Measurements from ENCODE around the gene IRF5. TPM values are rescaled to one million over a fixed set of nuclear protein-coding genes. Genes with fewer than 3 reads are reported as not detected.
A peak's percentile ranks its signal among the peaks of the same experiment; 100 is the strongest.

IRF5 gene
- polyA plus RNA-seq, 3 donors: 130 to 170 (median 155) TPM

- Histone ChIP-seq H3K4me1 (ENCODE audit: control insufficient read depth in 1 of 2, insufficient read depth in 2 of 2, low read length in 2 of 2) (peaks cover 0 to 9% of the 10 kb centered on the region in 2 donors), H3K4me2 (replicated peaks; ENCODE audit: extremely low read depth, low read length, poor library complexity, severe bottlenecking) (no peak overlapping the region), H3K4me3 (replicated peaks in 1 of 3; ENCODE audit: low read depth in 2 of 3, low read length in 3 of 3) (no peak overlapping the region), H4K20me1 (ENCODE audit: insufficient read depth, low read length) (no peaks in the 10 kb centered on the region), H3K9me3 (replicated peaks in 1 of 2; ENCODE audit: control insufficient read depth in 1 of 2, insufficient read depth in 1 of 2, low read length in 2 of 2) (no peaks in the 10 kb centered on the region), H3K27me3 (ENCODE audit: control insufficient read depth in 2 of 2, insufficient read depth in 2 of 2, low read length in 2 of 2) (peaks cover 0 to 6% of the 10 kb centered on the region in 2 donors), H3K27ac (ENCODE audit: low read depth in 1 of 2, low read length in 2 of 2) (no peak overlapping the region), H2AFZ (ENCODE audit: insufficient read depth, low read depth, low read length, poor library complexity, severe bottlenecking) (no peak overlapping the region), H3K36me3 (replicated peaks in 1 of 2; ENCODE audit: control insufficient read depth in 1 of 2, insufficient read depth in 2 of 2, low read length in 2 of 2) (no peaks in the 10 kb centered on the region), H3K9ac (ENCODE audit: insufficient read depth, low read length, poor library complexity, severe bottlenecking) (no peak overlapping the region), H3K79me2 (ENCODE audit: insufficient read depth, low read length) (no peaks in the 10 kb centered on the region)
- no peaks in the 10 kb centered on the region for H3K36me3 Mint-ChIP-seq
- 89% methylated on average over 8 of the region's 14 CpGs for WGBS (ENCODE audit: insufficient coverage)
- peaks cover 10% of the 10 kb centered on the region for H3K4me1 Mint-ChIP-seq
- TF ChIP-seq CTCF (IDR thresholded peaks at IDR 0.05): no peak
- DNase-seq: no peak
- intact Hi-C loops (cut with micrococcal nuclease): loop anchor here in 1 of 2 donors (10.0 kb wide), 1 partner anchor 191 kb away; no protein-coding TSS in a partner anchor
- H3K27ac Mint-ChIP-seq: no peak overlapping the region
- peaks cover 8 to 11% (median 10%) of the 10 kb centered on the region in 3 donors for H3K27me3 Mint-ChIP-seq (ENCODE audit: low read depth in 3 of 3)
- peaks cover 0 to 14% (median 4%) of the 10 kb centered on the region in 7 donors for H3K9me3 Mint-ChIP-seq
- no peak overlapping the region for H3K4me3 Mint-ChIP-seq
Measured at GRCh38 chr7:128903621-128904361, 33.9 kb upstream of the IRF5 start.

GRCh38 chr7:128904381-128905197 lies 33.1 kb upstream of the IRF5 start:
- Mint-ChIP-seq H3K4me3 (no peak overlapping the region), H3K27ac (no peak overlapping the region), H3K36me3 (peaks cover 0 to 5% of the 10 kb centered on the region in 2 donors), H3K27me3 (ENCODE audit: low read depth in 3 of 3) (peaks cover 16 to 19% (median 17%) of the 10 kb centered on the region in 3 donors), H3K9me3 (peaks cover 0 to 10% (median 1%) of the 10 kb centered on the region in 7 donors), H3K4me1 (peaks cover 12% of the 10 kb centered on the region)
- 55% methylated on average over 3 of the region's 8 CpGs for WGBS (ENCODE audit: insufficient coverage)
- H3K4me2 ChIP-seq (replicated peaks; ENCODE audit: extremely low read depth, low read length, poor library complexity, severe bottlenecking): no peak overlapping the region
- H3K36me3 ChIP-seq (replicated peaks in 1 of 2; ENCODE audit: control insufficient read depth in 1 of 2, insufficient read depth in 2 of 2, low read length in 2 of 2): no peaks in the 10 kb centered on the region
- H3K4me3 ChIP-seq (replicated peaks in 1 of 3; ENCODE audit: low read depth in 2 of 3, low read length in 3 of 3): no peak overlapping the region
- no peak overlapping the region for H3K27ac ChIP-seq (ENCODE audit: low read depth in 1 of 2, low read length in 2 of 2)
- peak; percentile 56 to 74 (median 68) for DNase-seq
- H3K9ac ChIP-seq (ENCODE audit: insufficient read depth, low read length, poor library complexity, severe bottlenecking): no peak overlapping the region
- H4K20me1 ChIP-seq (ENCODE audit: insufficient read depth, low read length): no peaks in the 10 kb centered on the region
- TF ChIP-seq CTCF (IDR thresholded peaks at IDR 0.05): peak; percentile 85
- H3K79me2 ChIP-seq (ENCODE audit: insufficient read depth, low read length): no peaks in the 10 kb centered on the region
- H3K4me1 ChIP-seq (ENCODE audit: control insufficient read depth in 1 of 2, insufficient read depth in 2 of 2, low read length in 2 of 2): peaks cover under 1 to 9% of the 10 kb centered on the region in 2 donors
- no peak overlapping the region for H2AFZ ChIP-seq (ENCODE audit: insufficient read depth, low read depth, low read length, poor library complexity, severe bottlenecking)
- no peaks in the 10 kb centered on the region for H3K9me3 ChIP-seq (replicated peaks in 1 of 2; ENCODE audit: control insufficient read depth in 1 of 2, insufficient read depth in 1 of 2, low read length in 2 of 2)
- peaks cover 0 to 14% of the 10 kb centered on the region in 2 donors for H3K27me3 ChIP-seq (ENCODE audit: control insufficient read depth in 2 of 2, insufficient read depth in 2 of 2, low read length in 2 of 2)
- intact Hi-C loops (cut with micrococcal nuclease): loop anchor here (5.0 to 10.0 kb wide), 3 partner anchors 43 to 190 kb away; no protein-coding TSS in a partner anchor
